Measurements from ENCODE around the gene LDAF1. TPM values are rescaled to one million over a fixed set of nuclear protein-coding genes. Genes with fewer than 3 reads are reported as not detected.

LDAF1 gene
- total RNA-seq, 2 donors from 2014 or later: 16.5 to 28.8 TPM

GRCh38 chr16:21203155-21203797 lies 44.8 kb downstream of the LDAF1 start:
- H3K4me1 Mint-ChIP-seq: no peaks in the 10 kb centered on the region
- peaks cover 35% of the 10 kb centered on the region for H3K27me3 Mint-ChIP-seq (ENCODE audit: insufficient read depth)
- DNase-seq: no peak
- no peak overlapping the region for H3K4me3 Mint-ChIP-seq
- no peak overlapping the region for H3K9ac ChIP-seq (ENCODE audit: extremely low read depth, low read length, poor library complexity, severe bottlenecking)
- H3K36me3 ChIP-seq (ENCODE audit: control insufficient read depth, insufficient read depth, low read length): no peaks in the 10 kb centered on the region
- TF ChIP-seq, protein P1, sequence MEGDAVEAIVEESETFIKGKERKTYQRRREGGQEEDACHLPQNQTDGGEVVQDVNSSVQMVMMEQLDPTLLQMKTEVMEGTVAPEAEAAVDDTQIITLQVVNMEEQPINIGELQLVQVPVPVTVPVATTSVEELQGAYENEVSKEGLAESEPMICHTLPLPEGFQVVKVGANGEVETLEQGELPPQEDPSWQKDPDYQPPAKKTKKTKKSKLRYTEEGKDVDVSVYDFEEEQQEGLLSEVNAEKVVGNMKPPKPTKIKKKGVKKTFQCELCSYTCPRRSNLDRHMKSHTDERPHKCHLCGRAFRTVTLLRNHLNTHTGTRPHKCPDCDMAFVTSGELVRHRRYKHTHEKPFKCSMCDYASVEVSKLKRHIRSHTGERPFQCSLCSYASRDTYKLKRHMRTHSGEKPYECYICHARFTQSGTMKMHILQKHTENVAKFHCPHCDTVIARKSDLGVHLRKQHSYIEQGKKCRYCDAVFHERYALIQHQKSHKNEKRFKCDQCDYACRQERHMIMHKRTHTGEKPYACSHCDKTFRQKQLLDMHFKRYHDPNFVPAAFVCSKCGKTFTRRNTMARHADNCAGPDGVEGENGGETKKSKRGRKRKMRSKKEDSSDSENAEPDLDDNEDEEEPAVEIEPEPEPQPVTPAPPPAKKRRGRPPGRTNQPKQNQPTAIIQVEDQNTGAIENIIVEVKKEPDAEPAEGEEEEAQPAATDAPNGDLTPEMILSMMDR (conservative IDR thresholded peaks at IDR 0.05): no peak
- H3K27me3 ChIP-seq (ENCODE audit: control insufficient read depth, insufficient read depth, low read length, poor library complexity, severe bottlenecking): peaks cover 7% of the 10 kb centered on the region
- H3K36me3 Mint-ChIP-seq (ENCODE audit: low read depth): no peaks in the 10 kb centered on the region
- no peak overlapping the region for H3K27ac ChIP-seq (ENCODE audit: low read depth, low read length)
- no peak overlapping the region for H3K4me3 ChIP-seq (ENCODE audit: low read length)
- no peaks in the 10 kb centered on the region for H3K9me3 Mint-ChIP-seq
- H3K4me1 ChIP-seq (ENCODE audit: control insufficient read depth, insufficient read depth, low read length): no peaks in the 10 kb centered on the region
- H3K27ac Mint-ChIP-seq: no peak overlapping the region
- no peaks in the 10 kb centered on the region for H3K9me3 ChIP-seq (ENCODE audit: control insufficient read depth, low read length)
- WGBS, 2 experiments (ENCODE audit: insufficient coverage in 1 of 2, insufficient read length in 1 of 2): 93 to 97% methylated on average over 3 to 7 of the region's 7 CpGs

- no peak overlapping the region for H3K27ac Mint-ChIP-seq
Observed at GRCh38 chr16:21205303-21205702, 46.8 kb downstream of the LDAF1 start.

GRCh38 chr16:21206550-21206949 lies 48.1 kb downstream of the LDAF1 start:
- no peak overlapping the region for H3K9ac ChIP-seq (ENCODE audit: extremely low read depth, low read length, poor library complexity, severe bottlenecking)
- WGBS, 2 experiments (ENCODE audit: insufficient coverage in 1 of 2, insufficient read length in 1 of 2): 94 to 97% methylated on average over 4 of the region's 4 CpGs
- no peaks in the 10 kb centered on the region for H3K9me3 ChIP-seq (ENCODE audit: control insufficient read depth, low read length)
- H3K27me3 Mint-ChIP-seq (ENCODE audit: insufficient read depth): peaks cover 36% of the 10 kb centered on the region
- H3K4me3 ChIP-seq (ENCODE audit: low read length): no peak overlapping the region
- H3K4me1 Mint-ChIP-seq: no peaks in the 10 kb centered on the region
- H3K36me3 Mint-ChIP-seq (ENCODE audit: low read depth): no peaks in the 10 kb centered on the region
- TF ChIP-seq, protein P1 (conservative IDR thresholded peaks at IDR 0.05): no peak
- H3K4me3 Mint-ChIP-seq: no peak overlapping the region
- H3K36me3 ChIP-seq (ENCODE audit: control insufficient read depth, insufficient read depth, low read length): no peaks in the 10 kb centered on the region
- DNase-seq: no peak
- peaks cover 7% of the 10 kb centered on the region for H3K27me3 ChIP-seq (ENCODE audit: control insufficient read depth, insufficient read depth, low read length, poor library complexity, severe bottlenecking)
- no peak overlapping the region for H3K27ac Mint-ChIP-seq
- no peak overlapping the region for H3K27ac ChIP-seq (ENCODE audit: low read depth, low read length)
- H3K4me1 ChIP-seq (ENCODE audit: control insufficient read depth, insufficient read depth, low read length): no peaks in the 10 kb centered on the region
- H3K9me3 Mint-ChIP-seq: no peaks in the 10 kb centered on the region

More at GRCh38 chr16:21205303-21205702, 46.8 kb downstream of the LDAF1 start:
- Histone ChIP-seq H3K9me3 (ENCODE audit: control insufficient read depth, low read length) (no peaks in the 10 kb centered on the region), H3K9ac (ENCODE audit: extremely low read depth, low read length, poor library complexity, severe bottlenecking) (no peak overlapping the region), H3K27ac (ENCODE audit: low read depth, low read length) (no peak overlapping the region), H3K4me1 (ENCODE audit: control insufficient read depth, insufficient read depth, low read length) (no peaks in the 10 kb centered on the region), H3K27me3 (ENCODE audit: control insufficient read depth, insufficient read depth, low read length, poor library complexity, severe bottlenecking) (peaks cover 7% of the 10 kb centered on the region), H3K4me3 (ENCODE audit: low read length) (no peak overlapping the region), H3K36me3 (ENCODE audit: control insufficient read depth, insufficient read depth, low read length) (no peaks in the 10 kb centered on the region)
- H3K9me3 Mint-ChIP-seq: no peaks in the 10 kb centered on the region
- H3K4me1 Mint-ChIP-seq: no peaks in the 10 kb centered on the region
- TF ChIP-seq, protein P1 (conservative IDR thresholded peaks at IDR 0.05): no peak
- no peaks in the 10 kb centered on the region for H3K36me3 Mint-ChIP-seq (ENCODE audit: low read depth)
- no peak overlapping the region for H3K4me3 Mint-ChIP-seq
- peaks cover 46% of the 10 kb centered on the region for H3K27me3 Mint-ChIP-seq (ENCODE audit: insufficient read depth)
- DNase-seq: no peak
